ENCODE data around the gene DLX3. TPM values are rescaled to one million over a fixed set of nuclear protein-coding genes. Genes with fewer than 3 reads are reported as not detected.

The DLX3 gene
- total and polyA plus RNA-seq, 2 of the 8 experiments (the other 6 are each of a cell fraction or from before 2014, with no cell fraction given), result 0.15 to 0.20 TPM

- Histone ChIP-seq H3K4ac (replicated peaks; ENCODE audit: insufficient read length, low read depth, low read length) (no peak overlapping the region), H2BK12ac (ENCODE audit: low read depth, low read length) (no peak overlapping the region), H2BK5ac (ENCODE audit: low read depth, low read length) (no peak overlapping the region), H2AK5ac (ENCODE audit: low read depth, low read length) (no peak overlapping the region), H4K91ac (replicated peaks; ENCODE audit: insufficient read length, low read length) (no peak overlapping the region), H2BK120ac (replicated peaks; ENCODE audit: low read depth, low read length) (no peak overlapping the region), H2AFZ (ENCODE audit: low read length) (no peak overlapping the region), H3K23ac (ENCODE audit: insufficient read length) (no peak overlapping the region), H3K79me1 (ENCODE audit: low read depth, low read length) (no peaks in the 10 kb centered on the region), H3K9ac (replicated peaks in 1 of 4; ENCODE audit: extremely low read depth in 1 of 4, low read depth in 3 of 4, low read length in 3 of 4) (no peak overlapping the region), H3K27me3 (replicated peaks in 1 of 4; ENCODE audit: control insufficient read depth in 3 of 4, extremely low read depth in 1 of 4, insufficient read depth in 3 of 4, low read length in 3 of 4) (no peaks in the 10 kb centered on the region; a peak in 1 of 7 replicates), H4K8ac (ENCODE audit: extremely low read depth, insufficient read depth, low read length) (no peak overlapping the region), H3K4me3 (ENCODE audit: extremely low read depth in 1 of 4, insufficient read depth in 2 of 4, low read depth in 3 of 4, low read length in 4 of 4) (no peak overlapping the region), H3K4me1 (replicated peaks in 1 of 4; ENCODE audit: control insufficient read depth in 3 of 4, insufficient read depth in 4 of 4, low read length in 3 of 4) (peaks cover 0 to 8% (median 3%) of the 10 kb centered on the region in 4 experiments; a peak in 4 of 7 replicates), H3K79me2 (ENCODE audit: control insufficient read depth in 1 of 2, insufficient read depth in 2 of 2, low read length in 2 of 2) (no peaks in the 10 kb centered on the region), H4K20me1 (replicated peaks in 1 of 2; ENCODE audit: control insufficient read depth in 1 of 2, insufficient read depth in 2 of 2, low read length in 2 of 2) (no peaks in the 10 kb centered on the region), H3K23me2 (ENCODE audit: low read depth, low read length) (no peaks in the 10 kb centered on the region), H4K5ac (ENCODE audit: insufficient read length, low read depth, low read length) (no peak overlapping the region), H3K18ac (ENCODE audit: extremely low read depth, low read length) (no peak overlapping the region), H3K14ac (ENCODE audit: insufficient read length) (no peak overlapping the region), H3K36me3 (ENCODE audit: control insufficient read depth in 2 of 4, insufficient read depth in 4 of 4, low read length in 3 of 4) (no peaks in the 10 kb centered on the region), H3K27ac (ENCODE audit: low read depth, low read length) (no peak overlapping the region), H2BK20ac (ENCODE audit: low read length) (no peak overlapping the region), H3K9me3 (ENCODE audit: insufficient read depth in 2 of 2, low read depth in 1 of 2, low read length in 1 of 2) (no peaks in the 10 kb centered on the region), H2BK15ac (ENCODE audit: low read length) (no peak overlapping the region), H3K56ac (replicated peaks; ENCODE audit: insufficient read length, low read depth, low read length) (no peak overlapping the region), H3K4me2 (ENCODE audit: insufficient read depth in 1 of 2, low read depth in 2 of 2, low read length in 2 of 2) (no peak overlapping the region)
- TF ChIP-seq CREB1 (IDR thresholded peaks at IDR 0.05) (no peak), FOSL1 (IDR thresholded peaks at IDR 0.05; ENCODE audit: insufficient read depth, low read depth, low read length) (no peak), RXRA (IDR thresholded peaks at IDR 0.05; ENCODE audit: insufficient read depth, low read depth, low read length) (no peak), NANOG (IDR thresholded peaks at IDR 0.05; ENCODE audit: insufficient read depth, low read depth, low read length, poor library complexity, severe bottlenecking) (no peak), MAX (IDR thresholded peaks at IDR 0.05) (no peak)
- 94% methylated on average over 5 of the region's 5 CpGs; no CpG with 5 or more reads in 1 of the 2 experiments for WGBS, 2 experiments (ENCODE audit: extremely low coverage in 1 of 2, insufficient coverage in 1 of 2, insufficient read length in 1 of 2, insufficient replicate concordance in 2 of 2, low coverage in 1 of 2, low lambda C conversion rate in 2 of 2, missing lambda C conversion rate in 1 of 2)
- ChIA-PET CTCF (ENCODE audit: partially characterized antibody) (interaction anchor here (0.6 to 1.9 kb wide), 4 partner anchors 35 to 323 kb away, joined by 3 to 7 read pairs (median 4); no protein-coding TSS in a partner anchor), POLR2A (ENCODE audit: partially characterized antibody) (interaction anchor here (1.2 to 1.3 kb wide), 2 partner anchors 8 to 13 kb away, joined by 3 read pairs; no protein-coding TSS in a partner anchor)
- DNase-seq (ENCODE audit: low read depth in 1 of 2, low spot score in 2 of 2) (no peak), FAIRE-seq (no peak)
These were observed 49.5 kb upstream of the DLX3 start for GRCh38 chr17:50044483-50044882.
